ENCODE measurements around the gene REN.
A peak's percentile ranks its signal among the peaks of the same experiment; 100 is the strongest.

Gene REN

DNA sequence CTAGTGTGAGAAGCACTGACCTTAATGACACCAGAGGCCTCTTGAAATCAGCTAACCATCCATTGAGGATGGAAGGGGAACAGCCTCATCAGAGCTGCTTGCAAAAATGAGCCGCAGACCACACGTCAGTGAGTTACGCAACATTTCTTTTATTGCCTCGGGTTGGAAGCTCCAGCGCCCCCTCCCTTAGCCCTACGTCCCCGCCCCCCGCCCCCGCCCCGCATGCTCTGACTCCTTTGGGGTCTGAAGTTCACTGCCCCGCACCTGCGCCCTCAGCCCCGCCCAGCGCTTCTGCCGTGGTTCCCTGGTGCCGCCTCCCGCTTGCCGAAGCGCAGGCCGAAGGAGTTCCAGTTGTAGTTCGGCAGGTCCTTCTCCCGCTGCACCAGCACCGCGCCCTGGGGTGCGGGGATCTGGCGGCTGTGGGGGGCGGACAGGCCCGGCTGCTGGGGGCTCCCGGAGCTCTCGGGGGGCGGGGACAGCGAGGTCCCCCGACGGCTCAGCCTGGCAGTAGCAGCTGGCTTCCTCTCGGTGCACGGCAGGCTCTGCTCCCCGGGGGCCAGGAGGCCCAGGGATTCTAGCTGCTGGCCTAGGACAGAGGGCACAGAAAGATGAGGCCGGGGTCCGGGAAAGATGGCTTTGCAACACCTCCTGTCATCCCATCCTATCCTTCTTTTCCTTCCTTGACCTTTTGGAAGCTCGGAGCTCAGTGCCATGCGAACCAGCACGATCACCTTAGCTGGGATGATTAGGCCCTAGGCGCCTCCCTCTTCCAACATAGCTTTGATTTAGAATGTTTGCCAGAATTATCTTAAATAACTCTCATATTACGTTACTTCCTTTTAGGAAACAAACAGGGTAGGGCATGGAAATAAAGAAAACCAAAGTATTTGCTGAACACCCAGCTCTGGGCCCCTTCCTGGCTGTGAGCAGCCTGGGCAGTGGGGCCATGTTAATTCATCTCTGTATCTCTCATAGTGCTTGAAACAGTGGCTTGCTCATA lies 24.4 kb upstream of the REN start:
- peak; percentile 40 for DNase-seq (ENCODE audit: low spot score)

GRCh38 chr1:204188959-204189639 lies 23.0 kb upstream of the REN start:
- no peak for DNase-seq (ENCODE audit: low spot score)

GRCh38 chr1:204186597-204186996 lies 20.5 kb upstream of the REN start:
- no peak for DNase-seq (ENCODE audit: low spot score)

DNA sequence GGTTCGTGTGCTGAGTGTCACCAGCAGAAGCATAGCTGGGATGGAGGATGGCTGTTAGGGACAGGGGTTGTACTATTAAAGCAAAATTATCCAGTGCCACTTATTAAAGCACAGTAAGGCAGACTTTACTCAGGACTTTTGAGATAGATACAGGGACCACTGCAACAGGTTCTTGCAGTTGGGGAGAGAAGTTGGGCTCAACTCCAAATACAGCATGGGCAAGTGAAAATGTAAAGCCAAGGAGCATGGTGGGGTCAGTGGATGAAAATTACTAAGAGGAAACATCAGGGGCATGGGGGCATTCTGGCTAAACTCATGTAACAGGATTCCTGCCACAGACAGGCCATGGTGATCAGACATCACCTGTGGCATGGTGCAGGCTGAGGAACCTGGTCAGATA lies 15.0 kb upstream of the REN start:
- no peak for DNase-seq (ENCODE audit: low spot score)

GRCh38 chr1:204180133-204180532 lies 14.0 kb upstream of the REN start:
- no peak for DNase-seq (ENCODE audit: low spot score)

DNA sequence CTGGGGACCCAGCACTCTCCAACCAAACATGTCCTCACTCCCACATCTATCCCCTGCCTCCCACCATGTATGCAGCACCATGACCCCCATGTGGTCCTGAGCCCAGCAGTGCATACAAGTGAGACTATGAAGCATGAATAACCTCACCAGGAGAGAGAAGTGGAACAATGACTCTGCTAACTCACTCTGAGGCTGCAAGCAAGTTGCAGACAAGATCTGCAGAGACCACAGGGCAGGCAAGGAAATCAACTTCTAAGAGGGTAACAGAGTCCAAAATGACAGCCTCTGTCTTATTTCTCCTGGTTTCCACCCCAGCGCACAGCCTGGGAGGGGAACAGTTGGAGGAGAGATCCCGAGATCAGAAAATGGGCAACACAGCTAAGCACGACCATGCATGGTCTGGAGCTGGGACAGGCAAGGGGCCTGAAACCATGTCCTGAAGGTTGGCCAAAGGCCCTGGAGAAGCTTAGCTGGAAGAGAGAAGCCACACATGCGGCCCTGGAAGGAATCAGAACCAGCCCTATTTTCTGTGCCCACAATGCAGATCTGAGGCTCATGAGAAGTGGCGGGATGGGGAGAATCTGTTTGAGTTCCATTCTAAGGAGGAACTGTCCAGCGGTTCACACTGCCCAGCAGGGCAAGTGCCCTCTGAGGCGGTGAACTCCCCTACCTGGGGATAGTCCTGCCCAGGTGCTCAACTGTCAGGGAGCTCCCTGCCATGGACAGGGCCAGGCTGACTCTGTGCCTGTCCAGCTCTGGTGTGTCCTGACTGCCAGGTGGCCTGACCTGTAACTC lies 12.5 kb upstream of the REN start:
- DNase-seq (ENCODE audit: low spot score) = no peak

- no peak for DNase-seq (ENCODE audit: low spot score)
Observed at GRCh38 chr1:204177133-204177532, 11.0 kb upstream of the REN start.

DNA sequence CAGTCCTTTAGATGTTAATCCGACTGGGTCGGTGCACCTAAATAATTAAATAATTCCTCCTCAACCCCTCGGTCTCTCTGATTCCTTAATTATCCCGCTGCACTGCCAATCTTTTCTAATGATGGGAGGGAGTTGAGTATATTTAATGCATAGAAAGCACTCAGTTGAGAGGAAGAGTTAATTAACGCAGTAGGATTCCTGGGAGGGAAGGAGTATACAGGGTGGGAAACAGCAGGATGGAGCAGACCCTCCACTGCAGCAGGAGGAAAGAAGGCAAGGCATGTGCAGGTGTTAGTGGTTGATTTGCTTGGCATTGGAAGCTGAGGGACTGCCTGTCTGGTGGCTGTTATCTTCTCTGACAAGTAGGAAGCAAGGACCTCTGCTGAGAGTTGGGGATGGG lies 9.9 kb upstream of the REN start:
- no peak for DNase-seq (ENCODE audit: low spot score)

GRCh38 chr1:204174958-204175357 lies 8.8 kb upstream of the REN start:
- DNase-seq (ENCODE audit: low spot score) = no peak

DNA sequence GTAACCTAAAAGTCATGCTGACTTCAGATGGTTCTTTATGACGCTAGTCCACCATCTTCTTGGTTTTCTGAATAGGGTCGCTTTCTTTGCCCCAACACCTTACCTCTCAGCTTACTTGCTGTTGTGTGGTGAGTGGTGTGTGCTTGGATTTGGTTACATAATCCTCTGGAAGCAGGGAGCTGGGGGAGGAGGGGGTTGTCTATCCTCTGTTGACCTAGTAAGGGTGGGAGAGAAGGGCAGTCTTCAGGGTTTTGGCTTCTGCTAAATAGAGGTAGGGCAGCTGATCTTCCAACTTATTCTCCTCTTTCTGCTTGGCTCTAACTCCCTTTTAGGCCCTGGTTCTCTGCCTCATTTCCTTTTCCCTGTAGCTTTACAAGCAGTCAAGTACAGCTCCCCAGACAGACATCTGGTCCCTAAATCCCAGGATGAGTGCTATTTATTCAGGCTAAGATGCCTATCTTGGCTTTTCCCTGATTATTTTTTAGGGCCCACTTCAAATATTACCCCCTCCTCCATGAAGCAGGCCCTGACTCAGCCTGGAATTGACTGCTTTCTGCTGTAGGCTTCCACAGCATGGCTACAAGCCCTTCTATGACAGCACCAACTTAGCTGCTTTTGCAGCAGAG lies 6.4 kb upstream of the REN start:
- no peak for DNase-seq (ENCODE audit: low spot score)

DNA sequence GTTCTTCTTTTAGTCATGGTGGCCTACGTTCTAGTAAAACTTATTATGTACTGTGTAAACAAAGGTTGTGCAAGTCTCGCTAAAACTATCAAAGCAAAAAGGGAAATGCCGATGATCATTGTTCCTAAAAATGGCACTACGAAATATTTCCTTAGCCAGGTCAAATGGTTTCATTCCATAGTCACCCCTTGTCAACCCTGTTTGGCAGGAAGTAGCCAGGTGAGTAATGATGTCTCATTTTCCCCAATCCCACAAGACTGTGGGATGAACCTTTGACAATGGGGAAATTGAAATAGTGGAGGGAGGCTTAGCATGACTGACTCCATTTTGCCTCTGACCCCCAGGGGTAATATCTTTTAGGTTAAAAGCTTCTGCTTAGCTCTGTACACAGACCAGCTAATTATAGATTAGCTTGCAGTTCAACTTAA lies 5.6 kb upstream of the REN start:
- no peak for DNase-seq (ENCODE audit: low spot score)

DNA sequence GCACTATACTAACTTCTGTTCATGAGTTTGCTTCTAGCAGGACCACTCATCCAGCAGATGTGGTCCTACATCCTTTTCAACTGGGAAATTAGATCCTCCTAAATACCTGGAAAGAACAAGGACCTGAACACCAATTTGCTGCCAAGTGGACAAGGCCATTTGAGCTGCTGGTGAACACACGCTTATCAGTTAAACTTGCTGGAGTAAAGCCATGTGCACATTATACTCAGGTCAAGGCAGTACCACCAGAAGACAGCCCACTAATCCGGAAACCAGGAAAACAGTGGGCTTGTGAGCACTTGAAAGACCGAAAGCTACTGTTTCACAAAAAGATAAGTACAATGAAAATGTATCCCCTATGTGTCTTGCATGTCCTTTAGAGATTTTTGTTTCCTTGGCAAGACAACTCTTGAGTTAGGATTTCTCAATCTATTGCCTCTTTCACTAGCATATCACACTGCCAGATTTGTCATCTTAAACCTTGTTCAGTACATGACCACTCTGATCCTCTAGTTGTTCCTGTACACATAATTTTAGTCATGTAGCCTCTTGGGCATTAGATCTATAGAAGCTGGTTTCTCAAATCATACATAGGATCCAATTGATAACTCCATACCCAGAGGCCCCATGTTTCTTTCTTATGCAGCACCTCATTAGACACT lies 4.5 kb upstream of the REN start:
- DNase-seq (ENCODE audit: low spot score) = no peak

- no peak for DNase-seq (ENCODE audit: low spot score)
Observed at GRCh38 chr1:204169858-204170257, 3.7 kb upstream of the REN start.

DNA sequence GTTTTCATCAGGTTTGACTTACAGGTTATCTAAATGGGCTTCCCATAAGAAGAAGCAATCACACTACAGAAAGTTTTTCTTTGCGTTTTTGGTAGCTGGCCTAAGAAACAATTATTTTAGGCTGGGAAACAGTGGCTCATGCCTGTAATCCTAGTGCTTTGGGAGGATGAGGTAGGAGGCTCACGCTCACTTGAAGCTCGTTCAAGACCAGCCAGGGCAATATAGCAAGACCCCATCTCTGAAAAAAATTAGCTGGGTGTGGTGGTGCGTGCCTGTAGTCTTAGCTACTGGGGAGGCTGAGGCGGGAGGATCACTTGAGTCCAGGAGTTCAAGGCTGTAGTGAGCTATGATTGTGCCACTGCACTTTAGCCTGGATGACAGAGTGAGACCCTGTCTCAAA lies 1.6 kb upstream of the REN start:
- no peak for DNase-seq (ENCODE audit: low spot score)

DNA sequence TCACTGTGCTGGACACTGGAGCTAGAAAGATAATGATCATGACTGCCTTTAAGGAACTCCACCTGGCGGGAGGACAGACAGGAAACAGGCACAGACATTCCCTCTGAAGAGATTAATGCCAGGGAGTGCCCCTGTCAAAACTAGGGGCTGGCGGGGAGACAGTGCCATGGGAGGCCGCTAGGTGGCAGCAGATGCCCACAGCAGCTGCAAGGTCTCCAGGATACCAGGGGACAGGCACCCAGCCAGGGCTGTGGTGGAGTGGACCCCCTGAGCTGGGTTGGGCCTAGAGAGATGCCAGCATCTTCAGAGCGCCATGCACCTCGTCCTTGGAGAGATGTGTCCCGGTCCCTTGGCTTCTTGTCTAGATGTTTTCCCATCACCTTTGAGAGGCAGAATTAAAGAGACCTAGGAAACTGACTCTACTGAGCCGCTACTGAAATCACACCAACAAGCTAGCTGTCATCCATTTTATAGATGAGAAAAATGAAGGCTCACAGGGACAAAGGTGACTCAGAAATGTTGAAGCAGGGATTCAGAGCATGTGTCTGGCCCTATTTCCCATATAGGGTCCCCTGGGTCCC lies 3.6 kb downstream of the REN start:
- DNase-seq (ENCODE audit: low spot score) = peak; percentile 87

DNA sequence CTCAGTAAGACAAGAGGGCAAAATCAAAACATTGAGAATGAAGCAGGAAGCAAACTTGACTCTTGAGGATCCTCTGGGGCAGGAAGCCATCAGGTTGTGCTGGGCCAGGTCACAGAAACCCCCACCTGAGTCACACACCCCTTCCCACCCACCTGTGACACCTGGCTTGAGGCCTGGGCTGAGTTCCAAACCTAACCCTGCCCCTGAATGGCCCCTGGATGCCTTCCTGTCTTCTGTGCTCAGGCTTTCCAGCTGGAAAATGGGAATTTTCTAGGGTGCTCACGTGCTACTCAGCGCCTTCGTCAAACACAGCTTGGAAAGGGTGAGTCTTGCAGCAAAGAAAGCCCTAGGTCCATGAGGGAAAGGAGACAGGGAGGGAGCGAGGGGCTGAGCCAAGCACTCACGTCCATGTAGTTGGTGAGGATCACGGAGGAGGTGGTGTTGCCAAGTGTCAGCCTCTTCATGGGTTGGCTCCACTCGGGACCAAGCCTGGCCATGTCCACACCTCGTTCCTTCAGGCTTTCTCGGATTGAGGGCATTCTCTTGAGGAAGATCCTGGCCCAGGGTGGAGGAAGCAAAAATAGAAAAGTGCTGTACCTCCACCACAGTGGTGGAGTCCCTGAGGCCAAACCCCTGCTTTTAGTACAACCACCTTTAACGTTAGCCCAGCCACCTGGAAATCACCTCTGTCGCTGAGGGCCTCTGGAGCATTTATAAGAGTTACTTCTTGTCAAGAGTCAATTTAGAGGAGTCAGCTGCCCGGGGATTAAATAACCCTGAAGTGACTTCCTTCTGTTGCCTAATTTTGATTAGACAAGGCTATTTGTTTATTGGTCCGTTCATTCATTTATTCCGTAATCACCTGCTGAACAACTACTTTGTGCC lies 4.3 kb downstream of the REN start:
- no peak for DNase-seq (ENCODE audit: low spot score)

GRCh38 chr1:204157962-204158361 lies 8.2 kb downstream of the REN start:
- DNase-seq (ENCODE audit: low spot score) = no peak

GRCh38 chr1:204155881-204156280 lies 10.3 kb downstream of the REN start:
- no peak for DNase-seq (ENCODE audit: low spot score)

- DNase-seq (ENCODE audit: low spot score) = no peak
Observed at GRCh38 chr1:204154568-204155255, 11.4 kb downstream of the REN start.

All from hepatic stellate cell (primary cell).